Natural killer cell (primary cell): Measurements from ENCODE around the gene SEC31A. TPM values are rescaled to one million over a fixed set of nuclear protein-coding genes. Genes with fewer than 3 reads are reported as not detected.

Experiments used
- ATAC-seq, 3 donors: fragments of 150-1000 bp in 2 of 3; fragments of 200-7000 bp in 1 of 3; cut with Tn5 transposase; 1 replicate in 1 of 3; 2 replicates in 2 of 3; pipeline ENCODE4 v1.10.0; 2021; ENCODE audit warnings: mild to moderate bottlenecking in 2 of 3, moderate library complexity in 2 of 3
- DNase-seq, 2 donors: peaks; one replicate each; pipeline versions ENCODE4 v3.0.0 to v3.0.0-alpha.2; 2013 to 2021; ENCODE audit warnings: mixed read lengths in 1 of 2
- H3K27ac ChIP-seq: one replicate; pipeline ENCODE4 v1.5.1; 2013; ENCODE audit warnings: mild to moderate bottlenecking, low read length
- H3K27me3 ChIP-seq: one replicate; pipeline ENCODE4 v1.6.1; 2013; ENCODE audit warnings: low read length; ENCODE audit not compliant: control insufficient read depth, insufficient read depth
- H3K36me3 ChIP-seq: one replicate; pipeline ENCODE4 v1.6.1; 2013; ENCODE audit warnings: low read length; ENCODE audit not compliant: control insufficient read depth, insufficient read depth
- H3K4me1 ChIP-seq: one replicate; pipeline ENCODE4 v1.6.1; 2013; ENCODE audit warnings: low read length; ENCODE audit not compliant: control insufficient read depth, insufficient read depth
- H3K4me3 ChIP-seq: one replicate; pipeline ENCODE4 v1.5.1; 2013; ENCODE audit warnings: low read length
- H3K9me3 ChIP-seq: one replicate; pipeline ENCODE4 v1.6.1; 2013; ENCODE audit warnings: low read length; ENCODE audit not compliant: control insufficient read depth, insufficient read depth
- H3K27ac Mint-ChIP-seq, 2 donors: one replicate each; pipeline ENCODE4 v1.8.0; 2022; ENCODE audit warnings: mild to moderate bottlenecking in 2 of 2, mixed read lengths in 2 of 2, moderate library complexity in 1 of 2
- H3K27me3 Mint-ChIP-seq, 2 donors: one replicate each; pipeline ENCODE4 v1.8.0; 2022; ENCODE audit warnings: low read depth in 2 of 2, mixed read lengths in 2 of 2
- H3K36me3 Mint-ChIP-seq: one replicate; pipeline ENCODE4 v1.8.0; 2022; ENCODE audit warnings: mixed read lengths
- H3K4me1 Mint-ChIP-seq, 2 donors: one replicate each; pipeline ENCODE4 v1.8.0; 2022; ENCODE audit warnings: mixed read lengths in 2 of 2
- H3K4me3 Mint-ChIP-seq: one replicate; pipeline ENCODE4 v1.8.0; 2022; ENCODE audit warnings: mild to moderate bottlenecking, moderate library complexity, mixed read lengths
- H3K9me3 Mint-ChIP-seq, 2 donors: one replicate each; pipeline ENCODE4 v1.8.0; 2022; ENCODE audit warnings: mixed read lengths in 2 of 2
- CTCF ChIP-seq: fragments of 200-600 bp; IDR thresholded peaks from one replicate; pipeline ENCODE4 v1.8.0; 2022; ENCODE audit warnings: antibody characterized with exemption
- WGBS: methylation state at CpG from one replicate; pipeline ENCODE4 v1.1.7; 2013; ENCODE audit warnings: missing lambda C conversion rate; ENCODE audit not compliant: insufficient coverage; 5-methylcytosine and 5-hydroxymethylcytosine counted together
- intact Hi-C: fragments of 100-400 bp; cut with micrococcal nuclease; formaldehyde crosslinking; loops from one replicate; pipeline ENCODE4 v1.14.2; 2022
- total RNA-seq, 4 donors: library from RNA; stranded (reverse); fragments of 120-200 nt in 1 of 4; gene quantifications; one replicate each; pipeline versions ENCODE4 v1.2.3 to v1.2.4, GENCODE V29; 2013 to 2022

SEC31A gene
- total RNA-seq, 3 donors from 2014 or later (not counting 1 experiment from before 2014, with no cell fraction given) = 176 to 183 (median 177) TPM

- no peak overlapping the region for H3K4me3 Mint-ChIP-seq
- H3K9me3 Mint-ChIP-seq = no peaks in the 10 kb centered on the region
- no peaks in the 10 kb centered on the region for H3K9me3 ChIP-seq
- TF ChIP-seq CTCF = no peak
- ATAC-seq (no peak), DNase-seq (no peak)
- H3K27ac ChIP-seq = no peak overlapping the region
- peaks cover 78% of the 10 kb centered on the region for H3K36me3 ChIP-seq
- intact Hi-C loops = loop anchor here (5.0 to 10.0 kb wide), 2 partner anchors 47 to 434 kb away; partner anchors contain the start of gene COQ2
- no peak overlapping the region for H3K4me3 ChIP-seq
- H3K4me1 Mint-ChIP-seq = no peaks in the 10 kb centered on the region
- H3K36me3 Mint-ChIP-seq = peaks cover 41% of the 10 kb centered on the region
- H3K27me3 ChIP-seq = no peaks in the 10 kb centered on the region
- no peaks in the 10 kb centered on the region for H3K4me1 ChIP-seq
- H3K27ac Mint-ChIP-seq = no peak overlapping the region
- H3K27me3 Mint-ChIP-seq = no peaks in the 10 kb centered on the region
Measured at GRCh38 chr4:82850684-82851083, 40.3 kb downstream of the SEC31A start.

- no peak overlapping the region for H3K4me3 ChIP-seq
- no peak for DNase-seq
- no peaks in the 10 kb centered on the region for H3K4me1 ChIP-seq
- ATAC-seq = no peak
- no peaks in the 10 kb centered on the region for H3K9me3 Mint-ChIP-seq
- H3K36me3 ChIP-seq = peaks cover 78% of the 10 kb centered on the region
- no peak overlapping the region for H3K4me3 Mint-ChIP-seq
- no peaks in the 10 kb centered on the region for H3K27me3 Mint-ChIP-seq
- 90% methylated on average over 3 of the region's 3 CpGs for WGBS
- H3K4me1 Mint-ChIP-seq = no peaks in the 10 kb centered on the region
- peaks cover 38% of the 10 kb centered on the region for H3K36me3 Mint-ChIP-seq
- no peak for TF ChIP-seq CTCF
- no peaks in the 10 kb centered on the region for H3K9me3 ChIP-seq
- H3K27ac Mint-ChIP-seq = no peak overlapping the region
- H3K27ac ChIP-seq = no peak overlapping the region
- no peaks in the 10 kb centered on the region for H3K27me3 ChIP-seq
- intact Hi-C loops = no loop called here
Measured at GRCh38 chr4:82848706-82849105, 42.2 kb downstream of the SEC31A start.

- no peaks in the 10 kb centered on the region for H3K4me1 ChIP-seq
- no peak overlapping the region for H3K4me3 Mint-ChIP-seq
- H3K27ac Mint-ChIP-seq = no peak overlapping the region
- no peak overlapping the region for H3K27ac ChIP-seq
- peaks cover 24% of the 10 kb centered on the region for H3K36me3 Mint-ChIP-seq
- no peaks in the 10 kb centered on the region for H3K9me3 ChIP-seq
- ATAC-seq = no peak
- H3K27me3 ChIP-seq = no peaks in the 10 kb centered on the region
- peaks cover 72% of the 10 kb centered on the region for H3K36me3 ChIP-seq
- no peak for TF ChIP-seq CTCF
- no peaks in the 10 kb centered on the region for H3K9me3 Mint-ChIP-seq
- no peak overlapping the region for H3K4me3 ChIP-seq
- DNase-seq = peak in 1 of 2 donors; percentile 38
- no peaks in the 10 kb centered on the region for H3K27me3 Mint-ChIP-seq
- intact Hi-C loops = no loop called here
- no peaks in the 10 kb centered on the region for H3K4me1 Mint-ChIP-seq
Measured at GRCh38 chr4:82842593-82842992, 48.4 kb downstream of the SEC31A start.

GRCh38 chr4:82839624-82840023 lies 51.3 kb downstream of the SEC31A start:
- Histone ChIP-seq H3K4me1 (no peaks in the 10 kb centered on the region), H3K9me3 (no peaks in the 10 kb centered on the region), H3K4me3 (no peak overlapping the region), H3K36me3 (peaks cover 61% of the 10 kb centered on the region), H3K27me3 (no peaks in the 10 kb centered on the region), H3K27ac (no peak overlapping the region)
- Mint-ChIP-seq H3K4me3 (no peak overlapping the region), H3K9me3 (no peaks in the 10 kb centered on the region), H3K27me3 (no peaks in the 10 kb centered on the region), H3K4me1 (no peaks in the 10 kb centered on the region), H3K27ac (no peak overlapping the region), H3K36me3 (peaks cover 17% of the 10 kb centered on the region)
- ATAC-seq (no peak), DNase-seq (no peak)
- intact Hi-C loops = no loop called here
- TF ChIP-seq CTCF = no peak
- 67% methylated on average over 1 of the region's 1 CpG for WGBS
